HG02870 (cell line): ENCODE measurements around the gene NCK2.

Experiments
- ATAC-seq: cut with Tn5 transposase; IDR thresholded peaks from one replicate; pipeline ENCODE4 v1.9.1; 2021; ENCODE audit warnings: mild to moderate bottlenecking, moderate library complexity; ENCODE audit not compliant: unreplicated experiment

Gene NCK2

DNA sequence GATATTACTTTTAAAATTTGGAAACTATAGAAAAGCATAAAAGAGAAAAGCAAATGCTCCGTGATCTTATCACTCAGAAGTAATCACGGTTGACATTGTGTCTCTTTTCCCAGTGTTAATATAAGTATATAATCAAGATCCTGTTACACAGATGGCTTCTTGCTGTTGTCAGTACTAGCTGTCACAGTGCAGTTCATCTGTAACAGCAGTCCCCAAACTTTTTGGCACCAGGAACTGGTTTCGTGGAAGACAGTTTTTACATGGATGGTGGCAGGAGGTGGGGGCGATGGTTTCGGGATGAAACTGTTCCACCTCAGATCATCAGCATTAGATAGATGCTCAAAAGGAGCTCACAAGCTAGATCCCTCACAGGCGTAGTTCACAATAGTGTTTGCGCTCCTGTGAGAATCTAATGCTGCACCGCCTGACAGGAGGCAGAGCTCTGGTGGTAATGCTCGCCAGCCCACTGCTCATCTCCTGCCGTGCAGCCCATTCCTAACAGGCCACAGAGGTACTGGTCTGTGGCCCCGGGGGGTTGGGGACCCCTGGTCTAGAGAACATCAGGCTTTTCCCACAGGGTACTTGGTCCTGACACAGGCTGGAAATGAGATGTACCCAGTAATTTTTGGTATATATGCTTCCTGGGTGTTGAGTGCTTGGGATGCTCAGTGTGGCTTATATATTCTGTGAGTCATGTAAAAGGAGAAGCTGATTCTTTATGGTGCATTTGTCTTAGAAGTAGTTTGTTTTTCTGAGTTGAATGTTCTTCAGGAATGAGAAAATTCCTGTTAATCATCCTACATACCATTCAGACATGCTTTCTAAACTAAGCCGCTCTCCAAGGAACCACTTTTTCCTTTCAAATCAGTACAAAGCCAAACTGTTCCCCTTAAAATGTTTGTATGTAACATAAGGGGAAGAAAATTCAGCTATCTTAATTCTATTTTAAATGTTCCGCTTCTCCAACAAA, 121.8 kb downstream of the NCK2 start:
- no peak for ATAC-seq

DNA sequence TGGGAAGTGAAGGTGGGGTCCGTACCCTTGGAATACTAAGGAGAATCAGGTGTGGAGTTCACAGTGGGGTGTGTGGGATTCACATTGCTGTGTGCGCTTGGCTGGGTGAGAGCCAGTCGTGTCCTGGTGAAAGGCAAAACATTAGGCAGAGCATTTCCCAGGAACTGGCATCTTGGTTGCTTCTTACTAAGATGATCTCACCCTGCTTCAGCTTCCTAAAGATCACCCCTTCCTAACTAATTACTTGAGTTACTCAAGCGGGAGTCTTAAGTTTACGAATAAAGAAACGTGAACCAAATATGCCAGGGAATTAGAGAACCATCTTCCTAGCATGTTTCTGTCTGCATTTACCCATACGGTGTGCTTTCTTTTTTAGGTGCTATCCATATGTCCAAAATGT, 122.9 kb downstream of the NCK2 start:
- no peak for ATAC-seq

DNA sequence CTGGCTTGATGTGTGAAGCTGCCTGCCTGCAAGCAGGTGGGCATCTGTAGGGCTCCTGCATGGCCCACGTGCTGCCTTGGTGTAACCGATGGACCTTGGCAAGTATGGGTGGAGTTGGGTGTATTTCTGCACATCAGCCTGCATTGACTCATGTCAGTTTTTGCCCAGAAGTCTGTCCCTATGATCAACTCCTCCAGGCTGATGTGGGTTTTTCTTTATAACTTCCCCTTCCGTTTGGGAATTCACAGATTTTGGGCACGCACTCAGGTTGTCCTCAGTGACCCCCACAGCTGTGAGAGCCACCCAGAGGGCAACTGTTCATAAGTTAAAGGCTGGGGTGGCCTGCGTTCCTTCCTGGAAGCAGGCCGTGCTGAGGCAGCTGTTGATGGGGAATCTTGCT, 123.3 kb downstream of the NCK2 start:
- ATAC-seq, result no peak

GRCh38 chr2:105869341-105869740, 124.6 kb downstream of the NCK2 start:
- ATAC-seq, result no peak

DNA sequence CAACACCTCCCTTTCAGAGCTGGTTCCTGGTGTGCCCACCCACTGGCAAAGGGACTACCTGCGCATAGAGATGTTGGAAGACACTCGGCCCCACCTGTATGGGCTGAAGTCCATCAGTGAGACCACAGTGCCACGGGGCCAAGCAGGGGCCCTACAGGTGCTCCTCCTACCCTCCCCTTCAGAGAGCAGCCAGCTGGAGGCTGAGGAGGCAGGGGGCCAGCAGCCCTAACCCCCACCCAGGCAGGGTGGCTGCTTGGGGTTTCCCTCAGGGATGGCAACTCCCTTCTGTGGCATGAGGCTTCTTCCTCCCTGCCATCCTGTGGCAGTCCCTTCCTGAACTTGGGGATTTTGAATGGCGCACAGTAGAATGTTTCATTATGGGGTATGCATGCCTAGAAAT, 125.3 kb downstream of the NCK2 start:
- no peak for ATAC-seq

DNA sequence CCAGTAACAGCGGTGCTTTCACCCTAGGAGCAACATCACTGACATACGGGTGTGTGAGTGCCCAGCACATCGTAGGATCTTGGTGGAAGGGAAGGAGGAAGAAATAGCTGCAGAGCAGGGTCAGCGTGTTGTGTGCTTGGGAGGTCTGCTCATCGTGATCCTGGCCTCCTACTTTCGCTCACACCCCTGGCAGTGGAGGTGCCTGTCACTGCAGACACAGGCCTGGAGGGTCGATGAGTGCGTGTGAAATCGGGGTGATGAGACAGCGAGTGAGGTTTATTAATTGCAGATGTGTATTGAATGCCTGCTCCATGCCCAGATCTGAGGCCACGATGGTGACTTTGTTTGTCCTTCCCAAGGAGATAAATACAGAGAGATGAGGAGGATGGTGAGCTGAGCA, 126.1 kb downstream of the NCK2 start:
- ATAC-seq, result no peak

DNA sequence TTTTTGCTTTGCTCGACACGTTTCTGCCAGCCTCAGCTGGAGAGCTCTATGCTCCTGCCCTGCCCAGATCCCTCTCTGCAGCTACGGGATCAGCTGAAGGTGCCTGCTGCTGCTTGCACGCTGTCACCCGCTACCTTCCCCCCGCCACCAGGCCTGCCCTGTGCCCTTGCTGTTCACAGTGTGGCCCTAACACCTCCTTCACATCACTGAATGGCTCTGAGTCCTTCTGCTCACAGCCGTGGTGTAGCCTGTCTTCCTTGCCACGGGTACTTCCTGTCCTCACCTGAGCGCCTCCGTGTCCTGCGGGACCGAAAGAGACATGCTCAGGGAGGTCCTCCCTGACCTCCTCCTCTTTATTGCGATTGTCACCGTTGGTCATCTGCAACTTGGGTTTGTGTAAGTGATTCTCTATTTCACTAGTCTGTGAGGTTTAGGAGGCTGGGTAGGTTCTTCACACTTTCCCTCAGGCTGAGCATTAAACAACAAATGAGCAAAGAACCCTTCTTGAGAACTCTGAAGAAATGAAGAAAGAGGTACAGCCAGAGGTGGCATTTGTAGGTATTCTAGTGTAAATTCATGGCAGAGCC, 127.5 kb downstream of the NCK2 start:
- ATAC-seq, result no peak

DNA sequence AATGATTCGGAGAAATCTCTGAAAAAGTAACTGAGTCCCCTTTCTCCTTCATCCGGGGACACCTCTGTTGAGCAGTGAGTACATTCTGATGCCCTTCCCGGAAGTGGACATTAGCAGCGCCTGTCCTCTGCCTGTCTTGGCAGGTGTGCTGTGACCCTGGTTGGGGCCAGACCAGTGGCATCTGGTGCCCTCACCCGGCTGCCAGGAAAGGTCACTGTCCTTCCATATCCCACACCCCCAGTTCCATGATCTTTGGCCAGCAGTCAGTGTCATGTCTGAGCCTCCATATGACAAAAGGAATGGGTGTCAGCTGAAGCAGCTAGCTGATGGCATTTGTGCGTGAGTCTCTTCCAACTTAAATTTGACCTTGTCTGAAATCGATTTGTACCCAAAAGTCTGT, 128.1 kb downstream of the NCK2 start:
- ATAC-seq, result no peak

DNA sequence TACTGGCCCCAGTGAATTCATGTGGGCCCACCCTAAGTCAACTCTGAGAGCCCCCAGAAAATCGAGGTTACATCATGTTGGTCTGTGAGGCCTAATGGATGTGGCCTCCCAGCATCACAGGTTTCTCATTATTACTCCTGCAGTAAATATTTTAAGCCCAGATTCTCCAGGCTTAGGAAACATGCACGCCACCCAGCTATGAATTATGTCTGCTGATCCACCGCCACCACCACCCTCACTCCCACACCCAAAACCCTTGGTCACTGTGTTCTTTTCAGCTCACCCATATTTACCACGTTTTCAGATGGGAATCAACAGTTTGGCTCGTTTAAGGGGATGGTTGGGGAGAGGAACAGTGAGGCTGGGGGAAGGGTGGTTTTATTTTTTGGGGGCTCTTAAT, 128.6 kb downstream of the NCK2 start:
- ATAC-seq, result peak; percentile 13

DNA sequence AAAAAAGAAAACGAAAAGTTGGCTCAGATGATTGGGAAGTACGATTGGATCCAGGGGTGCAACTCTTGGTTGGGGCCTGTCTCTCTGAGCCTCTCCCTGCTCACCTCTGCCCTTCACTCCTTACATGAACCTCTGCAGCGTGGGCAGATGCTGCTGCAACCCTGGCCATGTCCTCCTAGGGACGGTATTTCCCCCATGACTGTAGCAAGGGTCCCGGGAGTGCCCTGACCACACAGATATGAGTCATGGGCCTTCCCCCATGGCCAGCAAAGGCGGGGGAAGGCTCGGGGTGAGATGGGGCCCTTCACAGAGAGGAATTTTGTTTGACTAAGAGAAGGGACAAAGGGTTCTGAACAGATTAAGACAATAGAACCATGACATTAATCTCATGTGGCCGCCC, 129.0 kb downstream of the NCK2 start:
- ATAC-seq, result peak; percentile 93

GRCh38 chr2:105874466-105874865, 129.8 kb downstream of the NCK2 start:
- ATAC-seq, result no peak

GRCh38 chr2:105875241-105875640, 130.5 kb downstream of the NCK2 start:
- no peak for ATAC-seq

DNA sequence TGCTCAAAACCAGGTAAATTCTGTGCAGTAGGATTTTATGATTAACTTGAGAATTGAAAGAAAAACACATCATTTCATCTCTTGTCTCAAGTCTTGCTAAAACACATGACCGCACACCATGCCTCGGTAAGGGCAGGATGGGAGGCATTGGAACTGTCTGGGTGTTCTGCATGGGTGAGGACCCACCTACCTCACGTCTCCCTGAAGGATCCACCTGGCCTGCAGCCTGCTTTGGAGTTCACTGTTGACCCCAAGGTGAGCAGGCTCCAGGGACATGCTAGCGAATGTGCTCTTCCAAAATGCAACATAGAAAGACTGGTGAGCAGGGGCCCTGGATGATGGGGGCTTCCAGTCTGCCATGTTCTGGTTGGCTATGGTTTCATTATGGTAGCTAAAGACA, 131.5 kb downstream of the NCK2 start:
- no peak for ATAC-seq

GRCh38 chr2:105877945-105878344, 133.2 kb downstream of the NCK2 start:
- ATAC-seq, result no peak

DNA sequence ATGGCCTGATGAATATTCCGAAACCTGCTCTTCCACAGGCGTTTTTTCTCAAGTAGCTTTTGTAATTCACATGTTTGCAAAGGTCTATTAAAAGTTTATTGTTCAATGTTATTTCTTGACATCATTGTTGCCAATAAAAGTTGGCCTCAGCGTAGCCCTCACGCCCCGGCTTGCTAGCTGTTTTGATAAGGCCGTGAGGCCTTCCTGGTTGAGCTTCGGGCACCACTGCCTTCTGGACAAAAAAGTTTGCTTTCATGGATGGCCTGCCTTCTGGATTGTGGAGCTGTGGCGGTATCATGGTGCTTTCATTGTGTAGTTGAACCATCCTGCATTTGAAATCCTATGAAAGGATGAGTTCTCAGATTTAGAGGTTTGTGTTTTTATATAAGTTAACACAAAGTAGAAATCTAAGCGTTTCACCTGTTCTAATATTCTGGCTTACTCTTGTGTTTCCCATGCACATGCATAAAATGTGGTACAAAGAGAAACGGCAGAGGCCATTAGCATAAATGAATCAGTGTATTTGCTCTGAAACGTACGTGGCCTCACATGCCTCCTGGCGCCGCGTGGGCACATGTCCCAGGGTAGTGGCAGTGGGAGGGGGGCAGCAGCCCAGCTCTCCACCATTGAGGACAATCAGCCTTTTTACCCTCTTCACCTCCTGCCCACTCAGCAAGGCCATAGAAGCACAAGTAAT, 134.5 kb downstream of the NCK2 start:
- no peak for ATAC-seq

GRCh38 chr2:105879803-105880300, 135.1 kb downstream of the NCK2 start:
- no peak for ATAC-seq

GRCh38 chr2:105880637-105881036, 135.9 kb downstream of the NCK2 start:
- peak; percentile 44 for ATAC-seq

- no peak for ATAC-seq
These were observed 136.8 kb downstream of the NCK2 start for GRCh38 chr2:105881286-105882136.

- ATAC-seq, result no peak
These were observed 137.6 kb downstream of the NCK2 start for GRCh38 chr2:105882341-105882740.

DNA sequence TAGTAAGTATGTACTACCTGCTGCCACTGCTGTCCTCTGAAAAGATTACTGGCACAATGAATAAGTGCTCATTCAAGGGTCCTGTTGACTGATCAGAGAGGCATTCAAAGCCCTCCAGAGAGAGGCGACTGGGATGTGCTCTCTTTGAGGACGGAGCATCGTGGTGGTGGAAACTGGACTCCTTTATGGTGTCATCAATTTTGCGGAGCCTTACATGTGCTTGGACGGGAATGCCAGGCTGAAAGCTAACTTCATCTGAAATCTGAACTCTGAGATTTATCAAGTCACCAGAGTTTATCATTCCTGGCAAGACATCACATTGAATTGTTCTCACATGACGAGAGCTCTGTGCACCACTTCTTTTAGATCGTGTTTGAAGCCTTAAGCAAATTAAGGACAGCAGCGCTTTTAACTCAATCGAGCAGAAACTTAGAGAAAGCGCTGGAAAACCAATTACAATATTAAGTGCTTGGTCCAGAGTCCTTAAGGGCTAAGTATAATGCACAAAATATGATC, 138.3 kb downstream of the NCK2 start:
- ATAC-seq, result no peak
